Adrenal gland (tissue), 5 donors: Measurements from ENCODE around the gene AKIRIN2.
A peak's percentile ranks its signal among the peaks of the same experiment; 100 is the strongest.

Experiments
- CTCF ChIP-seq, 6 experiments: fragments of 450-650 bp in 4 of 6; fragments of 200-600 bp in 2 of 6; sonication (generic) in 1 of 6; IDR thresholded peaks; 1 replicate in 5 of 6; 2 replicates in 1 of 6; pipeline versions ENCODE4 v1.5.1 to v1.8.0; 2016 to 2021; ENCODE audit warnings: antibody characterized with exemption in 6 of 6, mild to moderate bottlenecking in 2 of 6, moderate library complexity in 1 of 6
- POLR2A ChIP-seq, 2 donors: fragments of 450-650 bp; IDR thresholded peaks; one replicate each; pipeline ENCODE4 v1.6.1; 2017; ENCODE audit warnings: antibody characterized with exemption in 2 of 2, mild to moderate bottlenecking in 2 of 2, moderate library complexity in 1 of 2
- donor health status: DM: no; HTN: no; CAD: no.

- TF ChIP-seq CTCF (IDR thresholded peaks at IDR 0.05), result no peak
- peak in 1 of 2 donors; percentile 70 for TF ChIP-seq POLR2A (IDR thresholded peaks at IDR 0.05)
These were observed 1.4 kb downstream of the AKIRIN2 start for GRCh38 chr6:87700397-87701343.
